ENCODE results near the gene DACT3. TPM values are rescaled to one million over a fixed set of nuclear protein-coding genes. Genes with fewer than 3 reads are reported as not detected.

DACT3 gene
- total and polyA plus RNA-seq, 11 donors = 2.4 to 23.4 (median 14.2) TPM

- Histone ChIP-seq H3K4me1 (peaks cover 0 to 38% (median 28%) of the 10 kb centered on the region in 12 donors), H3K36me3 (no peaks in the 10 kb centered on the region), H3K27ac (peak overlapping the region in 11 of 12 donors; percentile 92 to 100 (median 99)), H3K9me3 (peaks cover 0 to 17% (median 8%) of the 10 kb centered on the region in 12 donors), H3K4me3 (peak overlapping the region; percentile 86 to 100 (median 100)), H3K27me3 (no peaks in the 10 kb centered on the region)
- no peak for TF ChIP-seq CTCF (IDR thresholded peaks at IDR 0.05)
- no peak for TF ChIP-seq POLR2A (IDR thresholded peaks at IDR 0.05)
- 64 to 69% (median 66%) methylated on average over 9 of the region's 9 CpGs for WGBS, 4 donors
- intact Hi-C loops (cut with DNase I) = loop anchor here in 1 of 10 donors (10.0 kb wide), 1 partner anchor 245 kb away; no protein-coding TSS in a partner anchor
- ATAC-seq (no peak), DNase-seq (peak in 1 of 5 donors; percentile 14)
Measured at GRCh38 chr19:46599716-46600373, 61.1 kb downstream of the DACT3 start.

- Histone ChIP-seq H3K36me3 (no peaks in the 10 kb centered on the region), H3K4me1 (peaks cover 0 to 24% (median 14%) of the 10 kb centered on the region in 12 donors)
Measured at GRCh38 chr19:46598372-46598917, 62.5 kb downstream of the DACT3 start.

More at GRCh38 chr19:46598372-46598917, 62.5 kb downstream of the DACT3 start:
- 94 to 96% (median 95%) methylated on average over 4 of the region's 4 CpGs for WGBS, 4 donors
- no peaks in the 10 kb centered on the region for H3K27me3 ChIP-seq
- TF ChIP-seq POLR2A (IDR thresholded peaks at IDR 0.05) = no peak
- H3K27ac ChIP-seq = no peak overlapping the region
- no peak overlapping the region for H3K4me3 ChIP-seq
- no peak for ATAC-seq
- DNase-seq = no peak
- intact Hi-C loops (cut with DNase I) = no loop called here
- H3K9me3 ChIP-seq = peaks cover 0 to 17% (median 8%) of the 10 kb centered on the region in 12 donors

MicroRNAs encoded within 50 kb of the gene (microRNA counts, 767-probe panel; counts per million panel counts)
- 2,165 to 2,284 counts per million in 2 donors for microRNA hsa-miR-320e

Small RNA genes lying within 50 kb of the gene (microRNA-seq; reads per million reads assigned to microRNA genes)
- gene MIR320E = 0.77 to 4.5 (median 2.5) reads per million in 4 donors

Other genes with a start within 250 kb of the DACT3 start
- 10 to 100 TPM; 13.6 to 30.6 (median 24.7) TPM for gene CCDC8, start 247.6 kb downstream of the DACT3 start, total RNA-seq
- 10 to 100 TPM; 17.8 to 19.0 TPM for gene CCDC8, start 247.6 kb downstream of the DACT3 start, polyA plus RNA-seq
- under 1 TPM in 7 of 9 donors, not detected in 2; 0.07 to 0.19 (median 0.12) TPM for gene PNMA8C, start 232.2 kb downstream of the DACT3 start, total RNA-seq
- gene PNMA8C, start 232.2 kb downstream of the DACT3 start, polyA plus RNA-seq = under 1 TPM in 1 of 2 donors, not detected in 1; 0.08 TPM
- 10 to 100 TPM in 3 of 9 donors, 1 to 10 TPM in 6; 2.1 to 12.1 (median 9.3) TPM for gene PNMA8A, start 189.6 kb downstream of the DACT3 start, total RNA-seq
- gene PNMA8A, start 189.6 kb downstream of the DACT3 start, polyA plus RNA-seq = 1 to 10 TPM; 3.2 to 6.0 TPM
- gene PNMA8B, start 165.3 kb downstream of the DACT3 start, total RNA-seq = 1 to 10 TPM in 2 of 9 donors, under 1 TPM in 7; 0.38 to 1.1 (median 0.69) TPM
- under 1 TPM; 0.27 to 0.69 TPM for gene PNMA8B, start 165.3 kb downstream of the DACT3 start, polyA plus RNA-seq
- 100 to 1,000 TPM; 204 to 417 (median 283) TPM for gene CALM3, start 59.9 kb downstream of the DACT3 start, total RNA-seq
- gene CALM3, start 59.9 kb downstream of the DACT3 start, polyA plus RNA-seq = 100 to 1,000 TPM; 290 to 302 TPM
- gene PTGIR, start 36.1 kb downstream of the DACT3 start, total RNA-seq = 10 to 100 TPM in 2 of 9 donors, 1 to 10 TPM in 7; 2.1 to 16.7 (median 4.9) TPM
- gene PTGIR, start 36.1 kb downstream of the DACT3 start, polyA plus RNA-seq = 1 to 10 TPM; 2.7 to 5.2 TPM
- gene GNG8, start 25.0 kb downstream of the DACT3 start, total RNA-seq = not detected
- not detected for gene GNG8, start 25.0 kb downstream of the DACT3 start, polyA plus RNA-seq
- gene PRKD2, start 55.9 kb upstream of the DACT3 start, total RNA-seq = 10 to 100 TPM in 7 of 9 donors, 1 to 10 TPM in 2; 8.4 to 32.8 (median 13.2) TPM
- gene PRKD2, start 55.9 kb upstream of the DACT3 start, polyA plus RNA-seq = 10 to 100 TPM; 10.6 to 12.1 TPM
- gene FKRP, start 84.9 kb upstream of the DACT3 start, total RNA-seq = 10 to 100 TPM; 13.9 to 25.1 (median 19.8) TPM
- 10 to 100 TPM; 14.4 to 20.7 TPM for gene FKRP, start 84.9 kb upstream of the DACT3 start, polyA plus RNA-seq
- 10 to 100 TPM; 41.0 to 93.6 (median 53.7) TPM for gene STRN4, start 85.3 kb upstream of the DACT3 start, total RNA-seq
- 10 to 100 TPM; 42.2 to 89.6 TPM for gene STRN4, start 85.3 kb upstream of the DACT3 start, polyA plus RNA-seq
- 10 to 100 TPM in 4 of 9 donors, 1 to 10 TPM in 5; 3.7 to 22.4 (median 8.9) TPM for gene SLC1A5, start 127.4 kb upstream of the DACT3 start, total RNA-seq
- gene SLC1A5, start 127.4 kb upstream of the DACT3 start, polyA plus RNA-seq = 10 to 100 TPM in 1 of 2 donors, 1 to 10 TPM in 1; 3.8 to 21.5 TPM
- 100 to 1,000 TPM in 2 of 9 donors, 10 to 100 TPM in 7; 75.3 to 148 (median 84.5) TPM for gene AP2S1, start 189.7 kb upstream of the DACT3 start, total RNA-seq
- gene AP2S1, start 189.7 kb upstream of the DACT3 start, polyA plus RNA-seq = 100 to 1,000 TPM in 1 of 2 donors, 10 to 100 TPM in 1; 85.8 to 166 TPM
- gene ARHGAP35, start 199.8 kb upstream of the DACT3 start, total RNA-seq = 10 to 100 TPM; 59.5 to 91.0 (median 77.2) TPM
- gene ARHGAP35, start 199.8 kb upstream of the DACT3 start, polyA plus RNA-seq = 10 to 100 TPM; 34.8 to 68.1 TPM